ELF-1 (cell line): ENCODE results near the gene ZBTB40.

Source experiments
- DNase-seq: peaks from one replicate; pipeline ENCODE4 v3.0.0-alpha.2; 2016; ENCODE audit warnings: low read depth, low spot score

ZBTB40 gene

GRCh38 chr1:22451702-22452480, at the start of gene ZBTB40:
Gene ZBTB40 (plus strand): TSS chr1:22451851. CDS start chr1:22489949, 38,098 bp downstream.
- peak; percentile 99 for DNase-seq

DNA sequence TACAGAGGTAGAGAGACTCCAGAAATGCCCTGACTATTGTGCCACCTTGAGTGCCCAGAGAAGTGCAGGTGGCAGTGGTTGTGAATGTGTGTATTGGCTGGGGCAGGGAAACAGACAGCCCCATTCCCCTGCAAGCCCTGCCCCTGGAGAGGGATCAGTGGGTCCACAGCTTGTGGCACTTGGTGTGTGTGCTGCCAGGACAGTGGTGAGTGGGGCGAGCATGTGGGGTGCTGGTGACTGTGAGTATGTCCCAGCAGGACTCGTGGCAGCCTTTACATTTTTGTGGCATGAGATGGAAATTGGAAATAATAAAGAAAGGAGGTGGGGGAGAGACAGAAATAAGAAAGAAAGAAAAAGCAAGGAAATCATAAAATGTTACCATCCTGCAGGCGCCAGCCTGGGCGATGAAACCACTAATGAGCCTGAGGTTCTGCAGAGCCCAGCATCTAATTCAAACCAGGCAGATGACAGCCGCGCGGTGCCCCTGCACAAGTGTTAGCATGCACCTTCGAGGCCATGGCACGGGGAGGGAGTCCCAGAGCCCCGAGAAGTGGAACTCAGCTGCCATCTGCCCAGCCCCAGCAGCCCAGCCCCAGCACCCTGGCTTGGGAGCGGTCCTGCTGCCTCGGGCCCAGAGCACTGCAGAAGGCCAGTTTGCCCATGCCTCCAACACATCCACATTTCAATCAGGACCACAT, 49.1 kb upstream of the ZBTB40 start:
- no peak for DNase-seq

DNA sequence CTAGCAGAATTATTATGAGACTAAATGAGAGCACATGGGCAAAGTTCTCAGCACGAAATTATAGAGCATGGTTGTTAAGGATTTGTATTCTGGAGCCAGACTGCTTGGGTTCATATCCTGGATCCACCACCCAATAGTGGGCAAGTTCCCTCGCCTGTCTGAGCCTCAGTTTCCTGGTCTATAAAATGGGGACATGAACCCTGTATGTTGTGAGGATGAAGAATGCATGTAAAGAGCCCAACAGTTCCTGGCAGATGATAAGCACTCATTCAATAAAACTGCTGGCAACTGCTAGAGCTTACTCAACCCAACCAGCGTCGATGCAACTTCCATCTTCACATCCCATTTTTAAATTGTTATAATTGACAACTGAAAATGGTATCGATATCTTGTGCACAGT, 47.2 kb upstream of the ZBTB40 start:
- no peak for DNase-seq

GRCh38 chr1:22406722-22407495, 44.7 kb upstream of the ZBTB40 start:
- no peak for DNase-seq

- DNase-seq = no peak
These were observed 43.4 kb upstream of the ZBTB40 start for GRCh38 chr1:22408230-22408629.

GRCh38 chr1:22410401-22410800, 41.2 kb upstream of the ZBTB40 start:
- DNase-seq = no peak

DNA sequence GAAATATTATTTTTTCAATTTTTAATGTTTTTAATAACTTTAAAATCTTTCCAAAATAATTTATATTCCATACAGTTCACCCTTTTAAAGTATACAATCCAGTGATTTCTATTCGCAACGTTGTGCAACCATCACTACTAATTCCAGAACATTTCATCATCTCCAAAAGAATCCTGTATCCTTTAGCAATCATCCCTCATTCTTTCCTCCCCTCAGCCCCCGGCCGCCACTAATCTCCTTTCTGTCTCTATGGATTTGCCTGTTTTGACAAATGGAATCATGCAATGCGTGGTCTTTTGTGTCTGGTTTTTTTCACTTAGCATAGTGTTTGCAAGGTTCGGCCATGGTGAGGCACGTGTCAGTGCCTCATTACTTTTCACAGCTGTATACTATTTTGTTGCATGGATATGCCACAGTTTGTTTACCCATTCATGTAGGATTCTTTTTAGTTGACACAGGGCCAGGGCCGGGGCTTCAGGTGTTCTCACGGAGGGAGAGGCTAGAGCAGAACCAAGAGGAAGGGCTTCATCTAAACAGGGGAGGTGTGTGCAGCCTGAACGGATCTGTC, 40.6 kb upstream of the ZBTB40 start:
- DNase-seq = no peak

DNA sequence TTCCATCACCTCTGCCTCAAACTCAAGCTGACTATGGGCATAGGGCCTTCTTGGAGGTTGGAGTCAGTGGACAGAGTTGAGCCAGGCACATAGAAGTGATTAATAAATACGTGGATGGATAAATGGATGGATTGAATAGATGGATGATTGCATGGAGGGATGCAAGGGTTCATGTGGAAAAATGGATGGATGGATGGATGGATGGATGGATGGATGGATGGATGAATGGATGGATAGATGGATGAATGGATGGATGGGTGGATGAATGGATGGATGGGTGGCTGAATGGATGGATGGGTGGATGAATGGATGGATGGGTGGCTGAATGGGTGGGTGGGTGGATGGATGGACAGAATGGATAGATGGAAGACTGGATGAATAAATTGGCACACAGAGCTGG, 40.1 kb upstream of the ZBTB40 start:
- no peak for DNase-seq

DNA sequence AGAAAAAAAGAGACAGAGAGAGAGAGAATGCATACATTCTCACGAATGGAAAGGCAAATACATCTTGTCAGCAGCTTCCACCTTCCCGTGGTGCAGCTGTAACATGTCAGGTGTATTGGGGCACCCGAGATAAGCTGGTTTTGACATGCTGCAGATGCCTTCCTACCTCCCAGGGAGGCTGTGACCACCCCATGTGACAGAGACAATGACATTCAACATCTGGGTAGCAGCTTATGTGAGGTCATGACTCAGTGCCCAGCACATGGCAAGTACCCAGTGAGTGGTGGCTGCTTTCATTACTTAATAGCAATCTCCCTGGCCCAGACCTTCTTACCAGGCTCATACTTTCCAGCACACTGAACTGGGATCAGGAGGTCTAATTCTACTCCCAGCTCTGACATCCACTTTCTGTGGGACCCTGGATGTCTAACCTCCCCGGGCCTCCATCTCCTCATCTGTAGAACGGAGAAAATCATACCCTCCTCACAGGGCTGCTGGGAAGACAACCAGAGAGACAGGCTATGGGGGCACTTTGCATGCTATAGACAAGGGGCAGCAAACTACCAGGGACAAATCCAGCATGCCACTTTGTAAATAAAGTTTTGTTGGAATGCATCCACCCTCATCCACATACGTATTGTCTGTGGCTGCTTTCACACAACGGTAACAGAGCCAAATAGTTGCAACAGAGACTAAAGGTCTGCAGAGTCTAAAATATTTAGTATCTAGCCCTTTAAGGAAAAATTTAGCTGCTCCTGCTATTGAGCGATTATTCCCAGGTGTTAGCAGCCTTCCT, 38.5 kb upstream of the ZBTB40 start:
- DNase-seq = peak; percentile 42

GRCh38 chr1:22413799-22414198, 37.9 kb upstream of the ZBTB40 start:
- no peak for DNase-seq

DNA sequence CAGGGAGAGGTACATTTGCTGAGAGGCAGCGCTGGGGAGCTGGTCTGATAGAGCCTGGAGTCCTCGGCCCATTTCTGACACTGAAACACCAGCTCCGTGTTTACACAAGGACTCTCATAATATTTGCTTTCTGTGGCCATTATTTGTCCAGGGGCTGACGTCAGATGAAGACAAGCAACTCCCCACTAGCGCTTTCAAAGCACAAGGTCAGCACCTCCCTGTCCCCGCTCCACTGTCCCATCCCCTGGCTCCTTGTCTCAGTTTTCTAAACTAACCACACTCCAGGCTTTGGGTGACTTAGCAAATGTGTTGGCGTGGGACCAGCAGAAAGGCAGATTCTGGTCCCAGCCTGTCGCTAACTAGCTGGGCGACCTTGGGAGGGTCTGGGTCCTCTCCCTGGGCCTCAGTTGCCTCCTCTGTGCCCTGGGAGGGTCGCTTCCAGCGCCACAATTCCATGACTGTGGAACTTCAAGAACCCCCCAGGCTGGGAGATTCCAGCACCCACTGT, 37.4 kb upstream of the ZBTB40 start:
- no peak for DNase-seq

DNA sequence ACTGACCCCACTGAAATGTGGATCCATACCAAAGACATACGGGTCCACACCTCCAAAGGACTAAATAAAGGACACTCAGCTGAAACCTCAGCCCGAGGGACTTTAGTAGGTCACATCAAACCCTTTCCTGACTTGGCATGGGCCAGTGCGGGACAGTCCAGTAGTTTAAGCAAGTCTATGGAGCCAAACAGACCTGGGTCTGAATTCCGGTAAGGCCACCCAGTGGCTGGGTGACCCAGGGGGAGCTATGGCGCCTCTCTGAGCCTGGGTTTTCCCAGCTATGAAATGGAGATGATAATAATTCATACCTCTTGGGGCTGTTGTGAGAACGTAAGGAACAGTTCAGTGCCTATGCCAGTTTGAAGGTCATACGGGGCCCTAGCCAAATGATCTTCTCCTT, 36.2 kb upstream of the ZBTB40 start:
- DNase-seq = no peak

DNA sequence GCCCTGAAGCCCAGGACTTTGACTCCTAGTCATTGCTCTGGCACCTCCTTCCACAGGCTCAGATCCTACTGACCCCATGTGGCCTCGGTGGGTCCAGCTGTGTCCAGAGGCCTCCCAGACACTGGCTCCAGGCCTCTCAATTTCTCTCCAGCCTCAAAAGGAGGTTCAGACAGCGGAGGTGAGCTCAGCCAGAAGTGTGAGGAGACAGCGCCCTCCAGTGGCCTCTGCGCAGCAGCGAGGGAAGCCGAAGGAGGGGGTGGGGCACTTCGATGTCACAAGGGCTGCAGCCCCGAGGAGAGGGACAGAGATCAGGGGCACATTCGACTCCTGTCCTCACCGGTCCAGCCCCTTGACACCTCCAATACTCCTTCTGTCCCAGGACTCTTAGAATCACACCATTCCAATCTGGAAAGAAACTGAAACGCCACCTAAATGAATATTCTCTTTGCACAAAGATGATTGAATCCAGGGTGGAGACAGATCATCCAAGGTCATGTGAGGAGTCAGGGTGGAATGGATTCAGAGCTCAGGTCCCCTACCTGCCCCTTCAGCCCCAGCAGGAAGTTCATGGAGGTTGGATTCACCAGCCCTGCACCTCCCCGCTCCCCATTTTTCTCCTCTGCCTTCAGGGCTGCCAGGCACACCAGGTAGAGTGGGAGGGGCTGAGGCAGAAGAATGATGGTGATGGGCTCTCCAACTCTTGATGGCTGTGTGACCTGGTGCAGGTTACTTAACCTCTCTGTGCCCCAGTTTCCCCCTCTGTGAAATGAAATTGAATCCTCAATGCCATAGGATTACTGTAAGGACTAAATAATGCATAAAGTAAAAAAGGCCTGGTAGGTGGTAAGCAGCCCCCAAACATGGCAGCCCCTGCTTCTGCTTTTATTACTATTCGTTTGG, 34.8 kb upstream of the ZBTB40 start:
- peak; percentile 95 for DNase-seq

GRCh38 chr1:22417466-22417865, 34.2 kb upstream of the ZBTB40 start:
- no peak for DNase-seq

DNA sequence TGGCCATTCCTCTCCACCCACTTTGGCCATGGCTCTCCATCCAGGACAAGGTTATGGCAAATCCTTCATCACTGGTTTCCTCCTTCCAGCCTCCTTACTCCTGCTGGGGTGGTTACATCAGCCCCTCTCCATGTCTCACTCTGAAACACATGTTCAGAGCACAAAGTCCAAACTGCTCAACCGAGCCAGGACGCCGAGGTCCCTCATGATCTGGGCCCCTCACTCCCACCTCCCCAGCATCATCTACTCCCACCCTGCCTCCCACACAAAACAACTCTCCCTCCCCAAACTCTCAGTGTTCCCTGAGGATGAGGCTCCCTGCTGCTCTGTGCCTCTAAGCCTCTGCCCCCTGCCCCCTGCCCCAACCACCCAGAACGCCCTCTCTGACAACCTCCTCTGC, 33.3 kb upstream of the ZBTB40 start:
- no peak for DNase-seq

DNA sequence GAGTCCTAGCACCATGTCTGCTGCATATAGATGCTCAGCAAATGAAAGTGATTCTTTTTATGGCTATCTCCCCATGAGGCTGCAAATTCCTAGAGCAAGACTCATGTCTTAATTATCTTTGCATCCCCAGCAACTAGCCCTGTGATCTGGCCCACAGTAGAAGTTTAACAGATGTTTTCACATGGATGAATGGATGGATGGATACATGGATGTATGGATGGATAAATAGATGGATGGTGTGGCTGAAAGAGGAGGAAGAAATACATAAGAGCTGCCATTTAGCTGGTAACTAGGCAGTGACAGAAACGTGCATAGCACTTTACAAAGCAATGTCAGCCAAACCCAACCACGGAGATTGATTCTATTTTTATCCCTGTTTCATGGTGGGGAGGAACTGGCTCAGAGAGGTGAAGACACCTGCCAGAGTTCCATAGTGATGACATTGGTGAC, 32.7 kb upstream of the ZBTB40 start:
- no peak for DNase-seq

- peak; percentile 90 for DNase-seq
These were observed 31.1 kb upstream of the ZBTB40 start for GRCh38 chr1:22420455-22421053.

- no peak for DNase-seq
These were observed 24.9 kb upstream of the ZBTB40 start for GRCh38 chr1:22426781-22427180.

DNA sequence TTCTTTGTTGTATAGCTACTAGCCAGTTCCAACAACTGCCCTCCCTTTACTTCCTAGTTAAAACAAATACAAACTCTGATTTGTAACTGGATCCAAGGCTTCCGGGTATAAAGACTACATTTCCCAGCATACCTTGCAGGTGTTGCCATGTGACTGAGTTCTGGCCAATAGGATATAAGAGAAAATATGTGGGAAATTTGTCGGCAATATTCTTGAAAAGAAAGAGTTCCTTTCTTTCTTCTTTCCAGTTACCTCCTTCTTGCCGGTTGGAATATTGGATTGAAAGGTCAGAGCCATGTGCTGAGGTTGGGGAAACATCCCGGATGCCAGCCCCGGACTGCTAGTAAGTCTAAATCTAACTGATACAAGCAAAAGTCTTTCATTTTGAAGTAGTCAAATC, 23.0 kb upstream of the ZBTB40 start:
- DNase-seq = peak; percentile 59

GRCh38 chr1:22431965-22432364, 19.7 kb upstream of the ZBTB40 start:
- DNase-seq = no peak
